ENCODE results near the gene LSR.

LSR gene

DNA sequence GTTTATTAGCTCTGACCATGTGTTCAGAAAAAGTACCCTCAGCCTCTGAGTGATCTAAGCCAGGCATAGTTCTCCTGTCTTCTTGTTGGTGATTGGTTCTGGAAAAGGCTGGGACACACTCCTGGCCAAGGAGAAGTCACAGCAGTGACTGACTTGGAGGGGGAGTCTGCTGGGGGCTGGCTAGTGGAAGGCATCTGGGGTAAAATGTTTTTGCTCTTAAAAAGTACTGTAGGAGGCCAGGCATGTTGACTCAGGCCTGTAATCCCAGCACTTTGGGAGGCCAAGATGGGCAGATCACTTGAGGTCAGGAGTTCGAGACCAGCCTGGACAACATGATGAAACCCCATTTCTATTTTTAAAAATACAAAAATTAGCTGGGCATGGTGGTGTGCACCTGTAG lies 41.9 kb upstream of the LSR start:
- TF ChIP-seq, protein P1, sequence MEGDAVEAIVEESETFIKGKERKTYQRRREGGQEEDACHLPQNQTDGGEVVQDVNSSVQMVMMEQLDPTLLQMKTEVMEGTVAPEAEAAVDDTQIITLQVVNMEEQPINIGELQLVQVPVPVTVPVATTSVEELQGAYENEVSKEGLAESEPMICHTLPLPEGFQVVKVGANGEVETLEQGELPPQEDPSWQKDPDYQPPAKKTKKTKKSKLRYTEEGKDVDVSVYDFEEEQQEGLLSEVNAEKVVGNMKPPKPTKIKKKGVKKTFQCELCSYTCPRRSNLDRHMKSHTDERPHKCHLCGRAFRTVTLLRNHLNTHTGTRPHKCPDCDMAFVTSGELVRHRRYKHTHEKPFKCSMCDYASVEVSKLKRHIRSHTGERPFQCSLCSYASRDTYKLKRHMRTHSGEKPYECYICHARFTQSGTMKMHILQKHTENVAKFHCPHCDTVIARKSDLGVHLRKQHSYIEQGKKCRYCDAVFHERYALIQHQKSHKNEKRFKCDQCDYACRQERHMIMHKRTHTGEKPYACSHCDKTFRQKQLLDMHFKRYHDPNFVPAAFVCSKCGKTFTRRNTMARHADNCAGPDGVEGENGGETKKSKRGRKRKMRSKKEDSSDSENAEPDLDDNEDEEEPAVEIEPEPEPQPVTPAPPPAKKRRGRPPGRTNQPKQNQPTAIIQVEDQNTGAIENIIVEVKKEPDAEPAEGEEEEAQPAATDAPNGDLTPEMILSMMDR (IDR thresholded peaks at IDR 0.05; ENCODE audit: insufficient read depth, low read length): no peak
- TF ChIP-seq GABPA (IDR thresholded peaks at IDR 0.05; ENCODE audit: low read depth): no peak
- TF ChIP-seq, protein P2, sequence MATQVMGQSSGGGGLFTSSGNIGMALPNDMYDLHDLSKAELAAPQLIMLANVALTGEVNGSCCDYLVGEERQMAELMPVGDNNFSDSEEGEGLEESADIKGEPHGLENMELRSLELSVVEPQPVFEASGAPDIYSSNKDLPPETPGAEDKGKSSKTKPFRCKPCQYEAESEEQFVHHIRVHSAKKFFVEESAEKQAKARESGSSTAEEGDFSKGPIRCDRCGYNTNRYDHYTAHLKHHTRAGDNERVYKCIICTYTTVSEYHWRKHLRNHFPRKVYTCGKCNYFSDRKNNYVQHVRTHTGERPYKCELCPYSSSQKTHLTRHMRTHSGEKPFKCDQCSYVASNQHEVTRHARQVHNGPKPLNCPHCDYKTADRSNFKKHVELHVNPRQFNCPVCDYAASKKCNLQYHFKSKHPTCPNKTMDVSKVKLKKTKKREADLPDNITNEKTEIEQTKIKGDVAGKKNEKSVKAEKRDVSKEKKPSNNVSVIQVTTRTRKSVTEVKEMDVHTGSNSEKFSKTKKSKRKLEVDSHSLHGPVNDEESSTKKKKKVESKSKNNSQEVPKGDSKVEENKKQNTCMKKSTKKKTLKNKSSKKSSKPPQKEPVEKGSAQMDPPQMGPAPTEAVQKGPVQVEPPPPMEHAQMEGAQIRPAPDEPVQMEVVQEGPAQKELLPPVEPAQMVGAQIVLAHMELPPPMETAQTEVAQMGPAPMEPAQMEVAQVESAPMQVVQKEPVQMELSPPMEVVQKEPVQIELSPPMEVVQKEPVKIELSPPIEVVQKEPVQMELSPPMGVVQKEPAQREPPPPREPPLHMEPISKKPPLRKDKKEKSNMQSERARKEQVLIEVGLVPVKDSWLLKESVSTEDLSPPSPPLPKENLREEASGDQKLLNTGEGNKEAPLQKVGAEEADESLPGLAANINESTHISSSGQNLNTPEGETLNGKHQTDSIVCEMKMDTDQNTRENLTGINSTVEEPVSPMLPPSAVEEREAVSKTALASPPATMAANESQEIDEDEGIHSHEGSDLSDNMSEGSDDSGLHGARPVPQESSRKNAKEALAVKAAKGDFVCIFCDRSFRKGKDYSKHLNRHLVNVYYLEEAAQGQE (IDR thresholded peaks at IDR 0.05; ENCODE audit: insufficient replicate concordance, low read depth): no peak
- no peak for TF ChIP-seq POLR2AphosphoS5 (IDR thresholded peaks at IDR 0.05; ENCODE audit: low read depth)
- TF ChIP-seq SPI1 (IDR thresholded peaks at IDR 0.05; ENCODE audit: borderline replicate concordance, low read depth): no peak
- H3K27ac ChIP-seq (replicated peaks): no peak overlapping the region
- no peak overlapping the region for H3K4me3 ChIP-seq (replicated peaks; ENCODE audit: insufficient read depth, low read length)
- H3K27me3 ChIP-seq (ENCODE audit: insufficient read depth, poor library complexity, severe bottlenecking): no peaks in the 10 kb centered on the region
- no peak for DNase-seq (ENCODE audit: low read depth in 1 of 2, low spot score in 1 of 2)

DNA sequence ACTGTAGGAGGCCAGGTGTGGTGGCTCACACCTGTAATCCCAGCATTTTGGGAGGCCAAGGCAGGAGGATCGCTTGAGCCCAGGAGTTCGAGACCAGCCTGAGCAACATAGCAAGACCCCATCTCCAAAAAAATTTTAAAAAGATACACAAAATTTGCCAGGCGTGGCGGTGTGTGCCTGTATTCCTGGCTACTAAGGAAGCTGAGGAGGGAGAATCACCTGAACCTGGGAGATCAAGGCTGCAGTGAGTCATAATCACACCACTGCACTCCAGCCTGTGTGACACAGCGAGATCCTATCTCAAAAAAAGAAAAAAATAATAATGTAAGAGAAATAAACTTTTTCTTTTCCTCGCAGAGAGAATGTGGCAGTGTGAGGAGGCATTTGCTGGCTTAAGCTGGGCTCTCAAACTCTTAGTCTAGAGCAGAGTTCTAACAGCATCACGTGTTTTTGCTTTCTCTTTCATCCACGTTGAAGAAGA lies 41.4 kb upstream of the LSR start:
- TF ChIP-seq, protein P2 (IDR thresholded peaks at IDR 0.05; ENCODE audit: insufficient replicate concordance, low read depth): no peak
- TF ChIP-seq, protein P1 (IDR thresholded peaks at IDR 0.05; ENCODE audit: insufficient read depth, low read length): no peak
- no peak for TF ChIP-seq POLR2AphosphoS5 (IDR thresholded peaks at IDR 0.05; ENCODE audit: low read depth)
- no peak for TF ChIP-seq SPI1 (IDR thresholded peaks at IDR 0.05; ENCODE audit: borderline replicate concordance, low read depth)
- Histone ChIP-seq H3K27me3 (ENCODE audit: insufficient read depth, poor library complexity, severe bottlenecking) (no peaks in the 10 kb centered on the region), H3K27ac (replicated peaks) (no peak overlapping the region), H3K4me3 (replicated peaks; ENCODE audit: insufficient read depth, low read length) (no peak overlapping the region)
- DNase-seq (ENCODE audit: low read depth in 1 of 2, low spot score in 1 of 2): no peak

DNA sequence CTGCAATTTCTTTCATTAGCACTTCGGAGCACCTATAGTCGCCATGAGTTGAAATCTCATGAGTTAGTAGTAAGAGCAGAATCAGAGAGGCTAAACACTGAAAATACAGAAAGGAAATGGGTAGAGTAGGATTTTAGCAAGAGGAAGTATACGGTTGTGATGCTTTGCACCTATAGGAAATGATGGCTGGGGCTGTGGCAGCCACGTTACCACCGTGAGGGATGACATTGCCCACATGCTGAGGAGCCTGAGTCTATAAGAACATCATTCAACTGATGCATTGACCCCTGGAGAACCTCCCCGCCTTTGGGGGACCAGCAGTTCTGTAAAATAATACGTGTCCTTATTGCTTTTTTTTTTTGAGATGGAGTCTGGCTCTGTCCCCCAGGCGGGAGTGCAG lies 40.7 kb upstream of the LSR start:
- no peak overlapping the region for H3K4me3 ChIP-seq (replicated peaks; ENCODE audit: insufficient read depth, low read length)
- H3K27me3 ChIP-seq (ENCODE audit: insufficient read depth, poor library complexity, severe bottlenecking): no peaks in the 10 kb centered on the region
- DNase-seq (ENCODE audit: low read depth in 1 of 2, low spot score in 1 of 2): no peak
- no peak overlapping the region for H3K27ac ChIP-seq (replicated peaks)
- TF ChIP-seq, protein P1 (IDR thresholded peaks at IDR 0.05; ENCODE audit: insufficient read depth, low read length): no peak
- TF ChIP-seq, protein P2 (IDR thresholded peaks at IDR 0.05; ENCODE audit: insufficient replicate concordance, low read depth): no peak
- TF ChIP-seq POLR2AphosphoS5 (IDR thresholded peaks at IDR 0.05; ENCODE audit: low read depth) (no peak), GABPA (IDR thresholded peaks at IDR 0.05; ENCODE audit: low read depth) (no peak)

Data from HL-60 (cell line).